HG03097 (cell line): ENCODE measurements around the gene MGLL.
A peak's percentile ranks its signal among the peaks of the same experiment; 100 is the strongest.

Experiments
- ATAC-seq: cut with Tn5 transposase; IDR thresholded peaks from one replicate; pipeline ENCODE4 v1.9.1; 2021; ENCODE audit not compliant: unreplicated experiment, low FRiP score

Gene MGLL

DNA sequence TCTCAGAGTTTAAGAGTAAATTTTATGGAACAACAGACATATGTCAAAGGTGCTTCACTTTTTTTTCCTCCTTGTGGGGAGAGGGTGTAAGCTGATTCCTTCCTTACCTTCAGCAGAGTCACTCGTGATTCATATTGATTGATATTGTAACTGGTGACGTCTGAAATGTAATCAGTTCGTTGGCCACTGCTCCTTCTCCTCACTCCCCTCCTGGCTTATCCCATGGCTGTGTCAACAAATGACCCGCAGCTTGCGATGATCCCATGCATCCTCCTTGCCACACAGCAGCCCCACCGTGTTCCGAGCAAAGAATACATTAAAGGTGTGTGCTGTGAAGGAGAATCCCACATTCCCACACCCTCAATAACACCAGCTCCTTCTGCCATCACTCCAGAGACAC is 7.3 kb downstream of the MGLL start:
- ATAC-seq = no peak

- no peak for ATAC-seq
Measured at GRCh38 chr3:127814325-127814781, 8.0 kb downstream of the MGLL start.

DNA sequence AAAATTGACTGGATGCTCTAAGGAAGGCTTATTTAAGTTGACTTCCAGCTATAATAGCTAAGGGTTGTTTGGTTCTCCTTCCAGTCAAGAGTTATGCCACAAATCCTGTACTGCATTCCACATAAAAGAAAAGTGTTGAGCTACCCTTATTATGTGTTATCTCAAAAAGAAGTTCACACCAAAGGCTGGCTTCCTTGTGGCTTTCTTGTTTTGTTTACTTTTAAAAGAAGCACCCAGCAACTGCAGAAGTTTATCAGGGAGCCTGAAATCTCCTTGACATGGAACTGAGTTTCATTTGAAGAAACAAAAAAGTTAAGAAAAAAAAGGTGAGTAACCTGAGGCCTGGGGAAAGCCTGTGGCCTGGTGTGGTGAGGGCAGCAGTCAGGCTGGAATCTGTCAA is 10.2 kb downstream of the MGLL start:
- ATAC-seq = no peak

GRCh38 chr3:127811717-127812116 is 10.6 kb downstream of the MGLL start:
- no peak for ATAC-seq

DNA sequence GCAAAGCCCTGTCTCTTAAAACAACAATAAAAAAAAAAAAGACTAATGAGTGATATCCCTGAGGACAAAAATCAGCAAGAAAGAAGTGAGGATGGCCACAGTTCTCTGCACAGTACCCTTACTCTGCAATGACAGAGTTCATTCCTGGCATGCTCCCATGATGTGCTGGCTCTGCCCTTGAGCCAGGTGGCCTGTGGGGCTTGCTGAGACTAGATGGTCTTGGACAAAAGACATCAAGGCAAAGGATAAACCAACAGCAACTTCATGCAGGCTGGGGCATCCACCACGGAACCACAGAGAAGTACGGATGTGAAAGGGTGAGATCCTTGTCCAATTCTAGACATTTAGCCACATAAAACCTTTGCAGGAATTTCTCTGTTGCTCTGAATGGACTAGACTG is 12.7 kb downstream of the MGLL start:
- no peak for ATAC-seq

DNA sequence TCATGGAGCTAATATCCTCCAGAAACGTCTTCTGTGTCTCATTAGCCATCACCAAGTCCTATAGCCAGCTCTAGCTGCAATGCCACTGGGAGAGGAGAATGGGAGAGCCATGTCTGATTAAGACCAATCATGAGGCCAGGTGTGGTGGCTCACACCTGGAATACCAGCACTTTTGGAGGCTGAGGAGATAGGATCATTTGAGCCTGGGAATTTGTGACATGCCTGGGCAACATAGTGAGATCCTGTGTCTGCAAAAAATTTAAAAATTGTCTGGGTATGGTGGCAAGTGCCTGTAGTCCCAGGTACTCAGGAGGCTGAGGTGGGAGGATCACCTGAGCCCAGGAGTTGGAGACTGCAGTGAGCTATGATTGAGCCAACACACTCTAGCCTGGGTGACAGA is 13.1 kb downstream of the MGLL start:
- no peak for ATAC-seq

DNA sequence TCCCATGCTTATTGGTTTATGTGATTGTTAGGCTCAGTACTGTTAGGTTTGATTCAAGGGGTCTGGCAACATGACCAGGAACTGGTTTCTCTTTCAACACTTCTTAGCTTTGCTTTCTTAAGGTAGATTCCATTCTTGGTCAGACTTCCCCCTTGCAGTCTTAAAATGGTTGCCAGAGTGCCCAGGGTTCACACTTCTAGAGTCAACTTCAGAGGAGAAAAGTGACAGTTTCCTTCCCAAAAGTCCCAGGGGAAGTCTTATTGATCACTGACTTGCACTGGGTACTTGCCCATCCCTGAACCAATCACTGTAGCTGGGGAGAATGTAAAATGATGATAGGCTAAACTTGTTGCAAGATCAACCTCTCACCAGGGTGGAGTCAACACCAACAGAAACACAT is 14.1 kb downstream of the MGLL start:
- no peak for ATAC-seq

- ATAC-seq = no peak
Measured at GRCh38 chr3:127805026-127805753, 17.1 kb downstream of the MGLL start.

- ATAC-seq = no peak
Measured at GRCh38 chr3:127804141-127804540, 18.2 kb downstream of the MGLL start.

DNA sequence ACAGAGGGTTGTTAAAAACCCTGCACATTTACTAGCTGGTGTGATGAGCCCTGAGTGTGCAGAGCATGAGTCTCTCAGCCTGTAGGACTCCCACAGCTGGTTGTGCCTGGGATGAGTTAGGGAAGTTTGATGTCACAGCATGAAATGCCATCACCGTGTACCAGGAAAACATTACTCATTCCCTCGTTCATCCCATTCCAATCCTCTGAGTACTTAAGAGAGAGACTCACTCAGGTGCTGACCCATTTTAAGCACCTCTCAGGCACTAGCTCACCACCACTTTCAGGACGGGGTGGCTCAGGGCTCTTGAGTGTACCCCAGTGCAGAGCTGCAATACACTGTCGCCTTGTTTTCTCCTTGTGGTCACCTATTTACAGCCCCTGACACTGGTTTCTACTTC is 18.7 kb downstream of the MGLL start:
- no peak for ATAC-seq

- ATAC-seq = no peak
Measured at GRCh38 chr3:127802606-127803005, 19.7 kb downstream of the MGLL start.

DNA sequence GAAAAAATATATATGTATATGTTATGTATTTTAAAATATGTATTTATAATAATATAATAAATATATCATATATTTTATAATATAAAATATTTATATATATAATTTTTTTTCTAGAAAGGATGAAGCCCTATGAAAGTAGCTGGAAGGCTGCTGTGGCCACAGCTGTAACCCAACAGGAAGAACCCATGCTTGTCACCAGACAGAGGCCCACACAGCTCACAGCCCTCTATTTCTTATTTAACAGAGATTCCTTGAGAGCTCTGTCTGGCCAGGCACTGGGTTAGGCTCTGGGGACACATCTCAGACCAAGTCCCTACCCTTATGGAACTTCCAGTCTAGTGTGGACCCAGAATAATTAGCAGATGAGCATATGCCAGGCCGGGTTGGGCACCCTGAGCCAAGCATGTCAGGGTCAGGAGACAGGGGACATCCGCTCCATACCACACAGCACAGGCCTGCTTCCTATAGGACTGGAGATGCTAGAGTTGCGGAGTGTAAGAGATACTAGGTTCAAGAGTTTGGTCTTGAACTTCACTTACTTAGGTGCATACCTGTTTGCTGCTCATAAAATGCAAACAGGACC is 20.5 kb downstream of the MGLL start:
- no peak for ATAC-seq

DNA sequence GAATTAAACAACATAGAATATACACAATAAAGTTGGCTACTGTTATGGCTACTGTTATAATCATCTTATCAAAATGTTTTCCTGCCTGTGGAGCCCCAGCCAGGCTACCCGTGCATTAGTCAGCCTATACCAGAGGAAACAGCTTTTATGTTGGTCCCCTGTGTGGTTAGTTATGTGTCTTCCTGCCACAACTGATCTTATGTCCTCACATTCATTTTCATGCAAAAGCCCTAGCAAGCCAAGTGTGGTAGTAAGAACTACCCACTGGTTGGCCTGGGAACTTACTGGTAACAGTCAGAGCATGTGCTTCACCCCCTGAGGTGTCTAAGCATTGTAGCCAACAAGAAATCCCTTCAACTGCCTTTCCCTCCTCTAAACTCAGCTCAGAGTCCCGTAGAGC is 21.8 kb downstream of the MGLL start:
- ATAC-seq = peak; percentile 74

DNA sequence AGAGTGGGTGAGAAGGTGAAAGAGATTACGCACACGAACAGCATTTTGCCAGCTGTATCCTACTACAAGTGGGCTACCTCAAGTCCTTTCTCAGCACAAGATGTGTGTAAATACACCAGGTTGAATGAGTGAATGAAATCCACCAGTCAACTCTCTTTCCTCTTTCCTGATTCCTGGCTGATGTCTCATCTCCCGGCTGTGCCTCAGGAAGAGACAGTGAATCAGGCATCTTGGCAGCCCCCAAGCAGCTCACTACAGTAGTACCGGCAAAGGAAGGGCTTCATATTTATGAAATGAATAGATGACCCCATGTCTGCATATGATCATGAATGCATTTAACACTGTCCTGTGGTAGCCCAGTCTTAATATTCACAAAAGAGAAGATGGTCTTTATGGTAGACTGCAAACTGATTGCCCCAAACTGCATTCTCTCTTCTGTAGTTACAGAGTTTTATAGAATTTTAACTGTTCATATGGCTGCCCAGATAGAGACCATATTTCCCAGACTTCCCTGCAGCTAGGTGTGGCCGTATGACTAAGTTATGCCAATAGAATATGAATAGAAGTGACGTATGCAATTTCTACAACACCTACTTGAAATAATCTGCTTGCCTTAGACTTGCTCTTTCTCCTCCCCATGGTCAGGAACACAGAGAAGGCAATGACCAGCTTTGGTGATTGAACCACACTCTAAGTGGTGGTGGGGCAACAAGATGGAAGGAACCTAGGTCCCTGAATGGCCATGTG is 22.7 kb downstream of the MGLL start:
- ATAC-seq = no peak

DNA sequence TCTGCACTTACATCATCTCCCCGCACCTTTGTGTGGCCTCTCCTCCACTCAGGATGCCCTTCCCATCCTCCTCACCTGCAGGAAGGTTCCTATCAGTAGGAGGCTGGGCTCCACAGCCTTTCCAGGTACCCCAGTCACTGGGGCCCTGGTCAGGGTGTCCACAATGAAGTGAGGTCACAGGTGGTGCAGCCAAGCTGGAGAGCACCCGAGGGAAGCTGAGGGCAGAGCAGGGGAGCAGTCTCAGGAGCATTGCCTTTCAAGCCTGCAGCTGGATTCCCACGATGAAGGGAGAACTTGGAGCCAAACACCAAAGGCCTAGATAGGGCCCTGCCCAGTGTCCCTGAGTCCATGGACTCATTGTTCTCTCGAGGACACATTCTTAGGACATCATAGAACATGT is 23.6 kb downstream of the MGLL start:
- no peak for ATAC-seq

GRCh38 chr3:127796831-127797150 is 25.5 kb downstream of the MGLL start:
- ATAC-seq = no peak

GRCh38 chr3:127796045-127796830 is 26.1 kb downstream of the MGLL start:
- ATAC-seq = no peak

DNA sequence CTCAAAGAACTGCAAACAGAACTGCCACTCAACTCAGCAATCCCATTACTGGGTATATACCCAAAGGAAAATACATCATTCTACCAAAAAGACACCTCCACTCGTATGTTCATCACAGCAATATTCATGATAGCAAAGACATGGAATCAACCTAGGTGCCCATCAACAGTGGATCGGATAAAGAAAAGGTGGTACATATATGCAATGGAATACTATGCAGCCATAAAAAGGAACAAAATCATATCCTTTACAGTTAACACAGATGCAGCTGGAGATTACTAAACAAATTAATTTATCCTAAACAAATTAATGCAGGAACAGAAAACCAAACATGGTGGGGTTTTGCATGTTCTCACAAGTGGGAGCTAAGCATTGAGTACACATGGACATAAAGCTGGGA is 27.3 kb downstream of the MGLL start:
- ATAC-seq = no peak

DNA sequence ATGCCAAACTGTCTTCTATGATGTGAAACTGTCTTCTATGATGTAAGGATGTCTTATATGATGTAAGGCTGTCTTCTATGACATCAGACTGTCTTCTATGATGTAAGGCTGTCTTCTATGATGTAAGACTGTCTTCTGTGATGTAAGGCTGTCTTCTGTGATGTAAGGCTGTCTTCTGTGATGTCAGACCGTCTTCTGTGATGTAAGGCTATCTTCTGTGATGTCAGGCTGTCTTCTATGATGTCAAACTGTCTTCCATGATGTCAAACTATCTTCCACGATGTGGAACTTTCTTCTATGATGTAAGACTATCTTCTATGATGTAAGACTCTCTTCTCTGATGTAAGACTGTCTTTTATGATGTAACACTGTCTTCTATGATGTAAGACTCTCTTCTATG is 27.9 kb downstream of the MGLL start:
- ATAC-seq = no peak

- ATAC-seq = no peak
Measured at GRCh38 chr3:127792541-127793292, 29.6 kb downstream of the MGLL start.
